ENCODE measurements around the gene GALK1.

The GALK1 gene

DNA sequence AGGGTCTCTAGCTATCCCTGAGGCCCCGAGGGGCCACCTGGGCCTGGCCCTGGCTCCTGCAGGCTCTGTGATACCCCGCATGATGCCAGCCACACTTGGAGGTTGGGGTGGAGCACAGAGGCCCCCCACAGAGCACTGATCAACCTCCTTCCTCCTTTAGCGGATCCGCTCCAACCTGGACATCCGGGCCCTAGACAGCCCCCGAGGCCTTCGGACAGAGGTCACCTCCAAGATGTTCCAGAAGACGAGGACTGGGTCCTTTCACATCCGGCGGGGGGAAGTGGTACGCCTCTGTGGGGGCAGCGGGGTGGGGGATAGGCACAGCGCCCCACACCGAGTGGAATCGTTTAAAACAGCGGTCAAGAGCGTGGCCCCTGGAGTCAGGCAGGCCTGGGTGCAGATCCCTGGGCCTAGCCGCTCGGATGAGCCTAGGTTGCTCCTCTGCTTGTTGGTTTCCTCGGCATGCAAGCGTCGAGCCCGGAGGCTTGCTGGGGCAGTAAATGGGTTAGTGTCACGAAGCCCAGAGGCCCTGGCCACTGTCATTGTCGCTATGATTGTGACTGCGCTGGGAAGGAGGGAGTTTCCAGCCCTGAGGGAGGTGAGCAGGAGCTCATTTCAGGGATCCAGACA lies 33.8 kb downstream of the GALK1 start:
- Histone ChIP-seq H3K4me2 (no peak overlapping the region), H3K4me3 (no peak overlapping the region), H4K20me1 (no peaks in the 10 kb centered on the region), H3K9ac (no peak overlapping the region), H3K27me3 (no peaks in the 10 kb centered on the region), H3K36me3 (no peaks in the 10 kb centered on the region), H3K27ac (no peak overlapping the region), H3K9me3 (replicated peaks in 1 of 11) (no peaks in the 10 kb centered on the region), H3K4me1 (peaks cover 7 to 18% (median 13%) of the 10 kb centered on the region in 10 experiments; a peak in 18 of 20 replicates)
- no peak for TF ChIP-seq Cebpa-rat (IDR thresholded peaks at IDR 0.05)

DNA sequence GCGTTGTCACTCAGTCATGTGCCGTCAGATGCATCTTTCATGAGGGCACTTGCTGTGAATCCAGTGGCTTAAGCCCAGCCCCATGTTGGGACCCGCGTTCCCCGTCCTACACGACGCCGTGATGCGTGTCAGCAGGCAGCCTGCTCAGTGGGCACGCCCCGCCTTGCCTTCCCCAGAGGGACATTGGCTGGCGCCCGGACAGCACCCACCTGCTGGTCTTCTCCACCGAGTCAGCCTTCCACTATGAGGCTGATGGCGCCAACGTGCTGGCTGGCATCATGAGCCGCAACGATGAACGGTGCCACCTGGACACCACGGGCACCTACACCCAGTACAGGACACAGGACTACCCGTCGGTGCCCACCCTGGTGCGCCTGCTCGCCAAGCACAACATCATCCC lies 34.9 kb downstream of the GALK1 start:
- no peak overlapping the region for H3K4me3 ChIP-seq
- no peaks in the 10 kb centered on the region for H3K9me3 ChIP-seq (replicated peaks in 1 of 11)
- H3K4me1 ChIP-seq, result peaks cover 7 to 17% (median 13%) of the 10 kb centered on the region in 10 experiments; a peak in 17 of 20 replicates
- H3K36me3 ChIP-seq, result no peaks in the 10 kb centered on the region
- H3K27ac ChIP-seq, result no peak overlapping the region
- no peak overlapping the region for H3K9ac ChIP-seq
- TF ChIP-seq Cebpa-rat (IDR thresholded peaks at IDR 0.05), result no peak
- H3K4me2 ChIP-seq, result peak overlapping the region in 4 of 11 experiments; percentile 3 to 30 (median 19); a peak in 2 of 22 replicates
- H4K20me1 ChIP-seq, result no peaks in the 10 kb centered on the region
- H3K27me3 ChIP-seq, result no peaks in the 10 kb centered on the region

DNA sequence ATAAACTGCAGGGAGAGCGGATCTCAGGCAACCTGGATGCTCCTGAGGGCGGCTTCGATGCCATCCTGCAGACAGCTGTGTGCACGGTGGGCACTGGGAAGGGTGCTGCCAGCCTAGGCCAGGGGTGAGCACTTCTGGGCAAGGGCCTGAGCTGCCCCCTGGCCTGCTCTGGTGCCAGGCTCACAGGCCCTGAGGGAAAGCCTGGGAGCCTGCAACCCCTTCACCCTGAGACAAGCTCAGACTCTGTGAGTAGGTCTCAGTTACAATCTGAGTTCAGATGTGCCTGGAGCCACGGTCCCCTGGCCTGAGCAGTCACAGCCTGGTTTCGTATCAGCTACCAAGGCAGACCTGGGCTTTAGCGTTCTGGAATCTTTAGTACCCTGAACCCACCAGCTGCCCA lies 35.6 kb downstream of the GALK1 start:
- no peak overlapping the region for H3K27ac ChIP-seq

DNA sequence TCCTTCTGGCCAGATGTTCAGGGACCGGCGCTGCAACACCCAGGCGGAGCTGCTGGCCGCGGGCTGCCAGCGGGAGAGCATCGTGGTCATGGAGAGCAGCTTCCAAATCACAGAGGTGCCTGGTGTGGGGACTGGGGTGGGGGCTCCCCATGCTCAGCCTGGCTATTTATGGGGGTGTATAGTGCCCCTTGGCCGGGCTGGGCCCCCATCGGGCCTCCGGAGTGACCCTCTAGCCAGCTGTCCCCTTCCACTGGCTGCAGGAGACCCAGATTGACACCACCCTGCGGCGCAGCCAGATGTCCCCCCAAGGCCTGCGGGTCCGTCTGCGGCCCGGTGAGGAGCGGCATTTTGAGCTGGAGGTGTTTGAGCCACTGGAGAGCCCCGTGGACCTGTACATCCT lies 37.6 kb downstream of the GALK1 start:
- no peaks in the 10 kb centered on the region for H3K9me3 ChIP-seq (replicated peaks in 1 of 11)
- H3K4me1 ChIP-seq, result peaks cover 6 to 28% (median 20%) of the 10 kb centered on the region in 10 experiments; a peak in 16 of 20 replicates
- no peak overlapping the region for H3K27ac ChIP-seq
- H3K4me2 ChIP-seq, result no peak overlapping the region
- H3K4me3 ChIP-seq, result no peak overlapping the region
- H3K9ac ChIP-seq, result no peak overlapping the region
- H3K27me3 ChIP-seq, result peaks cover 1 to 10% (median 6%) of the 10 kb centered on the region in 11 experiments; a peak in 20 of 22 replicates
- no peaks in the 10 kb centered on the region for H4K20me1 ChIP-seq
- no peak for TF ChIP-seq Cebpa-rat (IDR thresholded peaks at IDR 0.05)
- no peaks in the 10 kb centered on the region for H3K36me3 ChIP-seq

More for the DNA sequence above, 35.6 kb downstream of the GALK1 start:
- Histone ChIP-seq H3K4me2 (no peak overlapping the region), H3K4me3 (no peak overlapping the region), H3K27me3 (no peaks in the 10 kb centered on the region), H3K9ac (no peak overlapping the region), H3K9me3 (replicated peaks in 1 of 11) (no peaks in the 10 kb centered on the region), H4K20me1 (no peaks in the 10 kb centered on the region), H3K36me3 (no peaks in the 10 kb centered on the region), H3K4me1 (peaks cover 7 to 17% (median 11%) of the 10 kb centered on the region in 10 experiments; a peak in 18 of 20 replicates)
- TF ChIP-seq Cebpa-rat (IDR thresholded peaks at IDR 0.05), result no peak

DNA sequence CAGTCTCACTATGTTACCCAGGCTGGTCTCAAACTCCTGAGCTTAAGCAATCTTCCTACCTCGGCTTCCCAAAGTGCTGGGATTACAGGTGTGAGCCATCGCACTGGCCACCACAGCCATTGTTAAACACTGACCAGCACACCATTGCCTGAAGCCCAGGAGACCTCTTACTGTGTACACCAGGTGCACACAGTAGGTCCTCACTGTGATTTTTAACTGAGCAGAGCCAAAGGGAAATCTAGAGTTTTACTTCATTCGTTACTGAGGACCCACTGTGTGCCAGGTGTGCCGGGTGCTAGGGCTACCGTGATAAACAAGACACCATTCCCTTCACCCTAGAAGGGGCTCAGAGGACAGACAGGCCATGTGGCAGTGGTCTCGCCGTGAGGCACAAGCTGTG lies 39.5 kb downstream of the GALK1 start:
- H3K4me2 ChIP-seq, result no peak overlapping the region
- H3K4me1 ChIP-seq, result peaks cover 12 to 43% (median 27%) of the 10 kb centered on the region in 10 experiments; a peak in 17 of 20 replicates
- H3K36me3 ChIP-seq, result no peaks in the 10 kb centered on the region
- no peak overlapping the region for H3K27ac ChIP-seq
- peaks cover 19 to 29% (median 25%) of the 10 kb centered on the region in 11 experiments for H3K27me3 ChIP-seq
- TF ChIP-seq Cebpa-rat (IDR thresholded peaks at IDR 0.05), result no peak
- H4K20me1 ChIP-seq, result 0 out of 22 replicates have a peak, but pooled peaks cover 0 to 5% (median 0%) of the 10 kb centered on the region in 11 experiments
- no peak overlapping the region for H3K4me3 ChIP-seq
- H3K9me3 ChIP-seq (replicated peaks in 1 of 11), result no peaks in the 10 kb centered on the region
- no peak overlapping the region for H3K9ac ChIP-seq

DNA sequence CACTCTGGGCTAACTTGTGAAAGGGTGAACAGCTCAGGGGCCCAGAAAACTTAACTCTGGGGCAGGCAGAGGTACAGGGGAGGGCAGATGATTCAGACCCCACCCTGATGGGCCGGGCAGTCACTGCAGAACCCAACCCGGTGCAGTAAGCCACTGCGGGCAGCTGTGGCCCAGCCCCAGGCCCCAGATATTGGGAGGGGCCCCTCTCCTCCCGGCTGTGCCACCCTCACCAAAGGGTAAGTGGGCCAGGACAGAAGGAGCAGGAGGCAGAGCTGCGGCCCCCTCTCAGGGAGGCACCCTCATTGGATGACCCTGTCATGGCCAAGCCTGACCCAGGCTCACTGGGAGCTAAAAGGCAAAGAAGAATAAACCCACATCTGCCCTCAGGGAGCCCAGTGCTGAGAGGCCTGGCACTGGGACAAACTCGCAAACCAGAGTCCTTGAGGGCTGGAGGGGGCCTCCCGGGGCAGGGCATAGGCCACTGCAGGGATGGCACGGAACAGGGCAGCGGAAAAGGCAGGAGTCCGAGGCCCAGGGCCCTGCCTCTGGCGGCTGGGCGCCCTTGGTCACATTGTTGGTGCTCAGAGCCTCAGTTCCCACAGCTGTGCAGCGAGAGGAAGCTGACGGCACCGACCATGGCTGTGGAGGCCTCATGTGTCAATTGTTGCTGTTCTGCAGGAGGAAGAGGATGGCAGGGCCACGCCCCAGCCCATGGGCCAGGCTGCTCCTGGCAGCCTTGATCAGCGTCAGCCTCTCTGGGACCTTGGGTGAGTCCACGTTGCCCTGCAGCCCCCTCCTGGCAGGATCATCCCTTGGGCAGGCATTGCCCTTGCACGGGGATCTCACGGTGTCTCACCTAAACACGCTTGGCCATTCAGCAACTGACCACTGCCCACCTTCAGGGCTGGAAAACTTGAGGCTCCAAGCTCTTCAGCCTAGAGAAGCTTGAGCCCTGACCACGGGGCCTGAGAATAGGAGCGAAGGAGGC lies 40.7 kb downstream of the GALK1 start:
- Histone ChIP-seq H3K9ac (peak overlapping the region in 8 of 11 experiments; percentile 5 to 34 (median 20); a peak in 6 of 22 replicates), H3K27me3 (peaks cover 31 to 41% (median 37%) of the 10 kb centered on the region in 11 experiments)
- no peak for TF ChIP-seq Cebpa-rat (IDR thresholded peaks at IDR 0.05)

DNA sequence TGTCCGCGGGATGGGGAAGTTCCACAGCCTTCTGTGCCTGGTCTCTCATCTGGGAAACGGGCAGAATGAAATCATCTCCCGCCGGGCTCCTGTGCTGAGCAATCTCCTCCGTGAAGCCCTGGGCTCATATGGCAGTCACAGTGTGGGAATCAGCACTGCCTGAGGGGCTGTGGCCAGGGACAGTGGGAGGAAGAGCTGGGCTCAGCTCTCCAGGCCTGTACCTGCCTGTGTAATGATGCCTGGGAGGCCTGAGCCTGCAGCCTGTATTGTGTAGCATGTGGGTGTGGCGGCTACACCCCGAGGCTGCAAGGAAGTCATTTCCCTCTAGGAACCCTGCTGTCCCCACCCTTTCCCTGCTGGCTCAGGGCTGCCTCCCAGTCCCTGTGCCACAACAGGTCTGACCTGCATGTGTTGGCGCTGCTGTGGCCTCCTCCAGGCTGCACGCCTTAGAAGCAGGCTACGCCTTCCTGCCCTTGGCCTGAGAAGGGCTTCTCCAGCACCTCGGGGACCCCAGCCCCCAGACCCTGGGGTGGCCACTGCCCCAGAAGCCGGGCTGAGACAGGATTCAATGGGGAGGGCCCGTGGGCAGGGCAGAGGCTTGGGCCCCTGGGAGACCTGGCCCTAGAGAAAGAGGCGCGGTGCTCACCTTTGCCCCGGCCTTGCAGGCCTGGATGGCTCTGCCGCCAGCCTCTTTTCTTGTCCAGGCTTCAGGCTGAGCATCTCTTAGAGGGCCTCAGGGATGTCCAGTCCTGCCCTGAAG lies 41.6 kb downstream of the GALK1 start:
- Histone ChIP-seq H3K4me1 (peaks cover 9 to 44% (median 26%) of the 10 kb centered on the region in 10 experiments; a peak in 17 of 20 replicates), H3K4me2 (peak overlapping the region in 4 of 11 experiments; percentile 42 to 79 (median 55); a peak in 10 of 22 replicates), H3K27me3 (peaks cover 35 to 49% (median 46%) of the 10 kb centered on the region in 11 experiments), H3K36me3 (no peaks in the 10 kb centered on the region), H3K27ac (no peak overlapping the region), H3K9ac (peak overlapping the region in 5 of 11 experiments; percentile 2 to 30 (median 22); a peak in 3 of 22 replicates), H4K20me1 (0 out of 22 replicates have a peak, but pooled peaks cover 0 to 5% (median 0%) of the 10 kb centered on the region in 11 experiments), H3K4me3 (no peak overlapping the region), H3K9me3 (replicated peaks in 1 of 11) (no peaks in the 10 kb centered on the region)
- TF ChIP-seq Cebpa-rat (IDR thresholded peaks at IDR 0.05), result no peak

More for the DNA sequence above, 40.7 kb downstream of the GALK1 start:
- 0 out of 22 replicates have a peak, but pooled peaks cover 0 to 5% (median 0%) of the 10 kb centered on the region in 11 experiments for H4K20me1 ChIP-seq
- H3K27ac ChIP-seq, result peak overlapping the region in 4 of 11 experiments; percentile 1 to 25 (median 18); a peak in 2 of 22 replicates
- H3K4me2 ChIP-seq, result peak overlapping the region; percentile 22 to 79 (median 37); a peak in 19 of 22 replicates
- H3K4me3 ChIP-seq, result no peak overlapping the region
- H3K4me1 ChIP-seq, result peaks cover 9 to 44% (median 26%) of the 10 kb centered on the region in 10 experiments; a peak in 17 of 20 replicates
- no peaks in the 10 kb centered on the region for H3K9me3 ChIP-seq (replicated peaks in 1 of 11)
- H3K36me3 ChIP-seq, result no peaks in the 10 kb centered on the region

DNA sequence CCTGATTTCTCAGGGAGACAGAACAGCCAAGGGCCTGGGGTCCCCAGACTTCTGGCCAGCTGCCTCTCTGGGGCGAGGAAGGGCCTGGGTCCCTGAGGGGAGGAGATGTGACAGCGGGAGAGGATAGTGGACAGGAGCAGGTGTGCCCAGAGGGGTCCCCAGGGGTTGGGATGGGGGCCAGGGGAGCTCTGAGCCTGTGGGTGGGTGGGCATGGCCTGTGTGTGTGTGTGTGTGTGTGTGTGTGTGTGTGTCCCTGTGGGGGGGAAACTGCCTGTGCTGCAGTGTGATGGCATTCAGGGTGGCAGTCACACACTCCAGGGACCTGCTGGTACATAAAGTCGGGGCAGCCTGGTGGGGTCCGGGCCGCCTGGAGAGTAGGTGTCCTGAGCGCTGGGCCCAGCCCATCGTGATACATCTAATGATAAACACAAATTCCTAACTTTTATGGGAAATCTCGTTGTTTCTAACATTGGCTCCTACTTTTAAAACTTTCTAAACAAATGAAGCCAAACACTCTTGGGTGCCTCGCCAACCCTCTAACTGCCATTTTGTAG lies 42.4 kb downstream of the GALK1 start:
- Histone ChIP-seq H3K36me3 (no peaks in the 10 kb centered on the region), H3K4me2 (peak overlapping the region in 4 of 11 experiments; percentile 42 to 86 (median 67); a peak in 6 of 22 replicates), H3K9ac (no peak overlapping the region), H3K4me1 (peaks cover 9 to 44% (median 26%) of the 10 kb centered on the region in 10 experiments; a peak in 17 of 20 replicates), H3K27me3 (peaks cover 35 to 52% (median 46%) of the 10 kb centered on the region in 11 experiments), H4K20me1 (0 out of 22 replicates have a peak, but pooled peaks cover 0 to 5% (median 0%) of the 10 kb centered on the region in 11 experiments), H3K27ac (no peak overlapping the region), H3K9me3 (replicated peaks in 1 of 11) (no peaks in the 10 kb centered on the region), H3K4me3 (no peak overlapping the region)
- no peak for TF ChIP-seq Cebpa-rat (IDR thresholded peaks at IDR 0.05)
